GM18873 (cell line): ENCODE measurements around the gene KLHDC4.
A peak's percentile ranks its signal among the peaks of the same experiment; 100 is the strongest.
"Not testable (repeated sequence)": the region's sequence is repeated elsewhere in the genome, so short reads cannot be mapped to it uniquely, and the experiment has no call there.

Source experiments
- ATAC-seq: cut with Tn5 transposase; IDR thresholded peaks from one replicate; pipeline ENCODE4 v1.9.1; 2021; ENCODE audit warnings: mild to moderate bottlenecking, moderate library complexity, moderate number of reproducible peaks; ENCODE audit not compliant: unreplicated experiment, low FRiP score

Gene KLHDC4

DNA sequence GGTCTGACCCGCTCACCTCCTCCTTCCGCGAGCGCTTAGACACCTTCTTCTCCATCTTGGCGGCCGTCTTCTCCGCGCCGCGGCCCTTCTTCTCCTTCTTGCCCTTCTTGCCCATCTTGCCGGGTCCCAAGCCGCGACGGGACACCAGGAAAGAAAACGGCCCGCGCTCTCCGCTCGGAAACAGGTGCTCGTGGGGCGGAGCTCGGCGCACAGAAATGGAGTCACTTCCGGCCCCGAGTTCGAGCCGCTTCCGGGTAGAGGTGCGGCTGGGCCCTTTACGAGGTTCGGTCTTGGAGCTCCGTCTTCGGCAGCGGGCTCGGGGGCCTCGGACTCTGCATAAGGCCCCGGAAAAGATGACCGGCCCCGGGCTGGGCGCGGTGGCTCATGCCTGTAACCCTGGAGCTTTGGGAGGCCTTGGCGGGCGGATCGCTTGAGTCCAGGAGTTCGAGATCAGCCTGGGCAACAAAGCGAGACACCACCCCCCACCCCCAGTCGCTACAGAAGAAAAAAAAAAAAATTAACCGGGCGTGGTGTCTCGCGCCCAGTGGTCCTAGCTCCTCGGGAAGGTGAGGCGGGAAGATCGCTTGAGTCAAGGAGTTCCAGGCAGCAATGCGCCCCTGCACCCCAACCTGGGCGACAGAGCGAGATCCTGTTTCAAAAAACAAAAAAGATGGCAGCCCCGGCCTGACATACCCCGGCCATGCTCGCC, at the start of gene KLHDC4:
Gene KLHDC4, minus strand, starts transcription at position 211 of the 709 bp plus-strand sequence. Its CDS starts 96 bp downstream, at position 115.
- no peak for ATAC-seq

DNA sequence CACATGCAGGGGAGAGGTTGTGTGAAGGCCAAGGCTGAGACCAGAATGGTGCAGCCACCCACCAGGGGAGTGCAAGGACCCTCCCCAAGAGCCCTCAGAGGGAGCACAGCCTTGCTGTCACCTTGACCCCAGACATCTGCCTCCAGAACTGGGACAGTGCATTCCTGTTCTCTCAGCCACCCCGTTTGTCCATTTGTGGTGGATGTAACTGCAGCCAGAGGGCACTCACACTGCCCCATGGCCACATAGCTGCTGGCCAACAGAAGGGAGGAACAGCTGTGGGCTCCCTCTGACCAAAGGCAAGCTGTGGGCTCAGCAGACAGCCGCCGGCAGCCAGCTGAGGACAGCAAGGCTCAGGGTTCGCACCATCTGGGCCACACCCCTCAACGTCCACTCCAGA, 49.8 kb upstream of the KLHDC4 start:
- no peak for ATAC-seq

DNA sequence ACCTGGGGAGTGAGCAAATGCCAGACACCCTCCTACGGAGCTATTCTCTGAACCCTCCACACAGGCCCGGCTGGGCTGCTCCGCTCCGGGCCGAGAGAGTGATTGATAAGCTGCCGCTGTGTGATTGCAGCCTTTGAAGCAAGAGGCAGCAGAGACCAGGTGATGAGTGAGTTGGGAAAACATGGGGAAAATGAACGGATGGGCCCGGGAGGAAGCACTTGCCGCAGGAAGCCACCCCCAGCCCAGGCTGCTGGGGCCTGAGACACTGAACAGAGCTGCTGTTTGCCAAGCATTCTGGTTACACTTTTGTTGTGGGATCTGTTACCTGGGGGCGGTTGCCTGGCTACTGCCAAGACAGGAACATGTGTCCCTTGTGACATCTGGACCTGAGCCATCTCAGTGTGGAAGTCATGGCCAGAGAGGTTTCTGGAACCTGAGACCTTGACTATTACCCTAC, 46.4 kb upstream of the KLHDC4 start:
- no peak for ATAC-seq

DNA sequence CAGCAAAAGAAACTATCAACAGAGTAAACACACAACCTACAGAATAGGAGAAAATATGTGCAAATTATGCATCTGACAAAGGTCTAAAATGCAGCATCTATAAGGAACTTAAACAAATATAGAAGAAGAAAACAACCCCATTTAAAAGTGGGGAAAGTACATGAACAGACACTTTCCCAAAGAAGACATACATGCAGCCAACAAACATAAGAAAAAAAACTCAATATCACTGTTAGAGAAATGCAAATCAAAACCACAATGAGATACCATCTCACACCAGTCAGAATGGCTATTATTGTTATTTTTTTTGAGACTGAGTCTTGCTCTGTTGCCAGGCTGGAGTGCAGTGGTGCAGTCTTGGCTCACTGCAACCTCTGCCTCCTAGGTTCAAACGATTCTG, 45.7 kb upstream of the KLHDC4 start:
- not testable (repeated sequence) for ATAC-seq

DNA sequence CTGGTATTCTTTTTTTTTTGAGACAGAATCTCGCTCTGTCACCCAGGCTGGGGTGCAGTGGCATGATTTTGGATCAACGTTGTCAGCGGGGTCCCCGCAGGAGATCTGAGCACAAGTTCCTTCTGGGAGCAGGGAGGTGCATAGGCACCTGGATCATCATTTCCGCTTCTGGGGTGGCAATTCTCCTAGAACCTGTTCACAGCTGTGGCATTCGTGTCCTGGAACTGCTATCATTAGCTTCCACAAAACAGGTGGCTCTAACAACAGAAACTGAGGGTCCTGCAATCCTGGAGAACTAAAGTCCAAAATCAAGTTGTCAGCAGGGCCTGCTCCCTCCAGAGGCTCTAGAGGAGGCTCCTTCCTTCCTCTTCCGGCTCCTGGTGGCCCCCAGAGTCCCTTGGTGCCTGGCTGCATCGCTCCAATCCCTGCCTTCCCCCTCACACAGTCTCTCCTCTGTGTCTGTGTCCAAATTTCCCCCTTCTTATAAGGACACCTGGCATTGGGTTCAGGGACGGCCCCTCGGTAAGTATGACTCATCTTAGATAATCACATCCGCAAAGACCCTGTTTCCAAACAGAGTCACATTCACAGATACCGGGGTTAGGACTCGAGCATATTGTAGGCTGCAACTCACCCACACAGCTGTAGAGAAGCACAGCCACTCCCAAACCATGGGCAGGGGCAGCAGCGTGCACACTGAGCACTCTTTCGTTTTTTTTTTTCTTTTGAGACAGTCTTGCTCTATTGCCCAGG, 43.5 kb upstream of the KLHDC4 start:
- ATAC-seq, result peak; percentile 41

DNA sequence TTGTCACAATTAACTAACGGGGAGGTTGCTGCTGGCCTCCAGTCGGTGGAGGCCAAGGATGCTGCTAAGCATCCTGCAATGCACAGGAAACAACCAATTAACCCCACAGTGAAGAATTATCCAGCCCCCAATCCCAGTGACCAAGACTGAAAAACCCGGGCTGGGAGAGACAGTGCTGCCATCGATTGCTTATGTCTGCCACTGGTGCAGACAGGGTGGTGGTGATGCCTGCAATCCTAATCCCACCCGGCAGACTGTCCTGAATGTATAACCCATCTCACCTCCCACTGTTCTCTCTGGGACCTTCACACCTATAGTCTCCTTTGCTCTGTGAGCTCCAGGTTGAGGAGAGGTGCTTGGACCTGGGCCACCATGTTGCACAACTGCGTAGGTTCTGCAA, 42.3 kb upstream of the KLHDC4 start:
- ATAC-seq, result no peak

DNA sequence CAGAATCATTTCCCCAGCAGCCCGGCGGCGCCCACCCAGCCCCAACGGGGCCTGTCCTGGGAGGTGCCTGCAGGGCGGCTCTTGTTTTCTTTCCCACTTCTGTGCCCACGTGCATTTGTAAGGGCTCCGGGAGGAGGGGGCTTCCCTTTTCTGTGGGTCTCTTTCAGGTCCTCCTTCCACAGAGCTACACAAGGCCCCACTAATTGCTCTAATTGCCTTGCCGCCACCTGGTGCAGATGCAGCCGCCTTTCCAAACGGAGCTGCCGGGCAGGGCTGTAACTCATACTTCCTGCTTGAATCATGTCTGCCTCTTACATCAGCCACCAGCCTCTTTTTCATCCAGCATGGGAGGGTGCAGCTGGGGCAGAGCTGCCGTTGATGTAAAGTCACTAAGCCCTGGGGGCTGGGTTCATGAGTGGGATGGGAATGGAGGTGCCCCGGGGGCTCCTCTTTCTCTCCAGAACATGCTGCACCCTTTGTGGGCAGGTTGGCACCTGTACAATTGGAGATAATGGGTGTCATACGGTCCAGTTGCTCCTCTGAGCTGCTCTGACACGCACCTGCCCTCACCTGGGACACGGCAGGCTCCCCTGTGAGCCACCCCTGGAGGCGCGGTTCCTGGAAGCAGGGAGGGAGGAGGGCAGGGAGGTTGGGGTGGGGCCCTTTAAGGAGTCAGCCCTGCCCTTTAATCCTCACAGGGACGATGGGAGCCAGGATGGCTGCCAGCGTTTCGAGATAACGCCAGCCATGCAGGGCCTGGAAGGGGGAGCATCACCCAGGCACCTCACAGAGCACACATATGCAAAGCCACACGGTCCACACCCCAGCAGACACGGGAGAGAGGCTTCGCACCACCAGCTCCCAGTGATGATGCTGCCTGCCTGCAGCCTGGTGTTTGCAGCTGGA, 41.1 kb upstream of the KLHDC4 start:
- no peak for ATAC-seq

DNA sequence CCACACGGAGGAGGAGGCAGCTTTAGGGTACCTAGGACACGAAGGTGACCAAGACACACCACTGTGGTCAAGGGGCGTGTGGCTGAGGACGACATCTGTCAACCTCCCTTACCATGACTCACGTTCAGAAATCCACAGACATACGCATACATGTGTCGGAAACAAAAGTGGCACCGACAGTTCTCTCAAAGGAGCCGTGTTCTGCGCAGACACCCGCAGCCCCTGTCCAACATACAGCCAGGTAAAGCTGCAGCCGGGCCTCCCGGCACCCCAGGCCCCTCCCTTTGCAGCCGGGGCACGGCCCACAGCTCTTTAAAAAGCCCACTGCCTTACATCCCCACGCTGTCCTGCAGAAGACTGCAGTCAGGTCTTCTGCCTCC, 40.5 kb upstream of the KLHDC4 start:
- ATAC-seq, result no peak

DNA sequence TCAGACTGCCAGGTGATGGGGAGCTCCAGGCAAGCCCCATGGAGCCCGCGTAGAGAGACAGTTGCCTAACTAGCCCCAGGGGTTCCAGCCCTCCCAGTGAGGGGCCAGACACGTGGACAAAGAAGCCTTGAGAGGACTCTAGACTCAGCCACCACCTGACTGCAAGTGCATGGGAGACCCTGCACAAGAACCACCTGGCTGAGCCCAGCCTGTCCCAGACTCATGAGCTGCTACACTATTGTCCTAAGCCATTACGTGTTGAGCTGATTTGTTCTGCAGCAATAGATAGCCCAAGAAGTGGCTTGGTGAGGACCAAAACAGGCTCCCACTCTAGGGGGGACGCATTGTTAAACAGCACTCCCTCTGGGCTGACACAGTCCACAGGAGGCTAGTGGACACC, 37.6 kb upstream of the KLHDC4 start:
- ATAC-seq, result no peak

DNA sequence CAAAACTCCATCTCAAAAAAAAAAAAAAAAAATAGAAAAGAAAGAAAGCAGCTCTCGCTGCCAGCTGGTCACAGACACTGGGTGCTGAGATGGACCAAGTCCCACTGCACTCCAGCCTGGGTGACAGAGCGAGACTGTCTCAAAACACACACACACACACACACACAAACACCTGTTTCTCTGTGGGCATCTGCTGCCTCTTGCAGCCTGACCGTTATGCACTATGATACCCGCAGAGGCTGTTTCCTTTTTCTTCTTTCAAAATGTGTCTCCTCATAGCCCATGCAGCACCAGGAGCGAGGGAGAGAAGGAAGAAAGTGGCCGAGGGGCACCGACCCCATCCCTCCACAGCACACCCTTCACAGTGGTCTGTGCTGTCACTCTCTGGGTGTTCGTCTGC, 36.9 kb upstream of the KLHDC4 start:
- no peak for ATAC-seq

DNA sequence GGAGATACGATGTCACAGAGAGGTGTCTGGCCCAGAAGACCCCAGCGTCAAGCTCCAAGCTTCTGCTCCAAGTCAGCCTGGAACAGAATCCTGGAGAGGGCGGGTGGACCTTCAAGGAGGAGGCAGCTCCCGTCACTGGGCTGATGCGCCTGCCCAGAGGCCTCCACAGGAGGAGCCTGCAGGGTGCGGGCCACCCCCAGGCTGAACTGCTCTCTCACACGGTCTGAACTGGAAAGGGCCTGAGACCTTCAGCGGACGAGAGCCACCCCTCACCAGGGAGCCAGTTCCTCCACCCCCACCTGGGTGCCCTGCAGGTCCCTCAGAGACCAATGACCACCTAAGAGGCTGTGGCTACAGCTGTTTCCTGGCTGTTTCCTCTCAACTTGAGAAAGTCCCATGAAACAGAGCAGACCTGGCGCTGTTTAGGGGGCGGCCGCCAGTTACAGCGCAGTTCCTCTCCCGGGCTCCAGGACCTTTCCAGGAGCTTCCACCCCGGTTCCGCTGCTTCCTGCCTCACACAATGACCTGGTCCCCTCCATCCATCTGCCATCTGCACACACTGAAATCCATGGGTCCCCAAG, 36.0 kb upstream of the KLHDC4 start:
- no peak for ATAC-seq

DNA sequence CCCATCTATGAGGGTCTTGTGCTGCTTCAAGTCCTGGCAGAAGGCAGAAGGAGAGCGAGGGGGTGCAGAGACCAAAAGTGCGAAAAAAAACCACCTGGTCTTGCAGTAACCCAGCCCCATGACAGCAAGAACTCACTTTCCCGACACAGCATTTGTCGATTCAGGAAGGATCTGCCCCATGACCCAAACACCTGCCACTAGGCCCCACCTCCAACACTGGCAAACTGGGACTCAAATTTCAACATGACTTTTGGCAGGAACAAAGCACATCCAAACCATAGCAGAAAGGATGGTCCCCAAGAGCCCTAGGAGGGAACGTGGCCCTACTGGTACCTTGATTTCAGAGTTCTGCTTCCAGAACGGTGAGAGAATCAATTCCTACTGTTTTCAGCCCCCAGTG, 34.7 kb upstream of the KLHDC4 start:
- ATAC-seq, result no peak

DNA sequence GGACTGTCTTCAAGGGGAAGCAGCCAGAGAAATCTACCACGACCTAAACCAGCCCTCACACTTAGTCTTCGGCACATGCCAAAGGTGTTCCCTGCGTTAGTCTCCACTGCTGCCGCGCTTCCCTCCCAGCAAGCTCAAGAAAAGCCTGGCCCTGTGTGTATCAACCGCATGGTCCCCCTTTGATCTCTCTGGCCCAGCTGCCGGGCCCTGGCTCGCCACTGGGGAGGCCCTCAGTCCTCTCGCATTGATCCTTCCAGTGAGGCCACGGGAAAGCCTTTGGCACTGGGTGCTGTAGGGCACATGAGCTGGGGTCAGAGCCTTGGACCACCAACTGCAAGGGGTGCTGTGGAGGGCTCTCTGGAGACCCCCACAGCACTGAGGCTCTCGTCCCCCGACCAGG, 29.6 kb upstream of the KLHDC4 start:
- no peak for ATAC-seq

DNA sequence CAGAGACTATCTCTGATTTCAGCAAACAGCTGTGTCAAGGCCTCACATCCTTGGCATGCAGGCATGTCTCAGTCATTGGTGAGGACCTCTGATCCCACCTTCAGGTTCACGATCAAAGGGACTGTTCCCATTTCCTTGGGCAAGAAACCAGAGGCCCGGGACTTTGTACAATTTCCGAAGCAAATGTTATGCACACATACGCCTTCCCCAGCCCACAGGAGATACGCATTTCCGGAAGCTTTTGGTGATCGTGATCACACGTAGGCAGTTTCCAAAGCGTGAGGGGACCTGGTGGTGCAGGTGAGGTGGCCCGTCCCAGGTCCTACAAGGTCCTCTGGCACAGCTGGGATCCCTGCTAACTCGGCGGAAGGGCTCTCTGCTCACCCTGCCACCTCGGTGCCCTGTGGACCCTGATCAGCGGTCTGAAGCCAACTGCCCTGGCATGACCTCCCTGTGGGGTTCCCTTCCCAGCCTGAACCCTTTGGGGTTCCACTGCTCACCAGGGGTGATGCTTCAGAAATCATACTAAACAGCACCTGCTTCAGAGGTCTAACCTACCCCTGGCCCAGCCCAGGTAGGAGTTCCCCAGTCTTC, 28.8 kb upstream of the KLHDC4 start:
- no peak for ATAC-seq

DNA sequence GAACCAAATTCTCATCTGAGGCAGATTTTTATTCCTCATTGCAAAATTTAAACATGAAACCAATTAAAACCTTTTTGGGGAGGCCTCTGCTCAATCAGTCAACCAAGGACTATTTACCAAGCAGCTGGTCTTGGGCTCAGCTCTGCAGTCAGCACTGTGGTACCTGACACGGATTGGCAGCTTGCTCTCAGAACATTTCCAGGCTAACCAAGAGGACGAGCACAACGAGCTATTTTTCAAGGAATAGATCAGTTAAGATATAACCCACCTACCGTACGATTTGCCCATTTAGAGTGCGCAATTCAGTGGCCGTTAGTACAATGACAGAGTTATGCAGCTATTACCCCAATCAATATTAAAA, 26.4 kb upstream of the KLHDC4 start:
- ATAC-seq, result no peak

DNA sequence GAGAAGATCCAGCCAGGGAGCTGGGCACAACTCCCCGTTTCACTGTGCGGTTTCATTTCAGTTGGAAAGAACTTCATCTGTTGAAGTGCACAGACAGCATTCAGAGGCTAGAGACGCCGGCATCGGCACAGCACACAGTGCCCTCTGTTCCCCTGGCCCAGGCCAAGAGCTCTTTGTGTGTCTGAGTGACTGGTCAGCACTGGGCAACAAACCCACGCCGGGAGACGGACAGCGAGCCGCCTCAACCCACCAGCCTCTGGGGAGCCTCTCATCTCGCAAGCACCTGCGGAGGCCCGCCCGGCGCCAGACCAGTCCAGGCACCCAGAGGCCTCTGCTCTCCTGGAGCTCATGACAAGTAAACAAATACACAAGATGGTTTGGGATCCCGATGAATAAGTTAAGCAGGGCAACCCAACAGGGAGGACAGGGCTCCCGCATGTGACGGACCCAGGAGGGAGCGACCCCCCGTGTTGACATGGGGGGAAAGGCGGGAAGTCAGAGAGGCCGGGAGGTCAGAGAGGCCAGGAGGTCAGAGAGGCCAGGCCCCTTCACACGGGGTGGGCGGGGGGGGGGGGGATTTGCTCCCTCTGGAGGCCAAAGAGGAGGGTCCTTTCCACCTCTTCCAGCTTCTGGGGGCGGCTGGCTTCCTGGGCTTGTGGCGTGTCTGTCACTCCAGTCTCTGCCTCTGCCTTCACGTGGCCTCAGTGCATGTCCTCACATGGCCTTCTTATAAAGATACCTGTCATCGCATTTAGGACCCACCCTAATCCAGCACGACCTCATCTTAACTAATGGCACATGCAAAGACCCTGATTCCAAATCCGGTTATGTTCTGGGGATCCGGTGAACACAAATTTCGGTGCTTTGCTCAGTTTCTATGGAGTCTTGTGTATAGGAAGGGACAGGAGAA, 25.8 kb upstream of the KLHDC4 start:
- ATAC-seq, result no peak

DNA sequence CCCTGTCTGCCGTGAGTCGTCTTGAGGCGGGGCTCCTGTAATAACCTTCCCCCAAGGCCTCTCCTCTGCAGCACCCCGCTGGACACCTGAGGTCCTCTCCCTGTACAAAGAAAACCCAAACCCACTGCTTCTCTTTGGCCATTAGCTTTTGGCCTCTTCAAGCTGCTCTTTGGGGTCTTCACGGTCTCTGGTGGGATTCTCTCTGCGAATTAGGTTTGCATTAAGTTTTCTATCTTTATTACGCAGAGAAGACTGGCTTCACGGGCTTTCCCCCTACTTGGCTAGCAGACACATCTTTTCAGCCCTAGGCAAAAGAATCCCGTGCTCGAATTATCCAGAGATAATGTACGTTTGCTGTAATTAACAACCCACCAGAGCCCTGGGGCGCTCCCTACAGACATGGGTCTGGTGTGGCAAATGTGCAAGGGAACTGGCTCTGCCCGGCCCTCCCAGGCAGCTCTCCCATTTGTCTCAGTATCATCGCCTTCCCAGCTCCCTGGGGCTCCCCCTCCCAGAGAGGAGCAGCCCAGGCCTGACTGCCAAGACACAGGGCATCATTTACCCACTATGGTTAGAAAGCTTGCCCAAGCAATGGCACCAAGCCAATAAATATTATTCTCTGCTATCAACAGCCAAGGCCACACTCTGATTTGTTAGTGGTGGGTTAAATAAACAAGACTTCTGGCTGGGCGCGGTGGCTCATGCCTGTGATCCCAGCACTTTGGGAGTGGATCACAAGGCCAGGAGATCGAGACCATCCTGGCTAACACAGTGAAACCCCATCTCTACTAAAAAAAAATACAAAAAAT, 24.7 kb upstream of the KLHDC4 start:
- ATAC-seq, result no peak

DNA sequence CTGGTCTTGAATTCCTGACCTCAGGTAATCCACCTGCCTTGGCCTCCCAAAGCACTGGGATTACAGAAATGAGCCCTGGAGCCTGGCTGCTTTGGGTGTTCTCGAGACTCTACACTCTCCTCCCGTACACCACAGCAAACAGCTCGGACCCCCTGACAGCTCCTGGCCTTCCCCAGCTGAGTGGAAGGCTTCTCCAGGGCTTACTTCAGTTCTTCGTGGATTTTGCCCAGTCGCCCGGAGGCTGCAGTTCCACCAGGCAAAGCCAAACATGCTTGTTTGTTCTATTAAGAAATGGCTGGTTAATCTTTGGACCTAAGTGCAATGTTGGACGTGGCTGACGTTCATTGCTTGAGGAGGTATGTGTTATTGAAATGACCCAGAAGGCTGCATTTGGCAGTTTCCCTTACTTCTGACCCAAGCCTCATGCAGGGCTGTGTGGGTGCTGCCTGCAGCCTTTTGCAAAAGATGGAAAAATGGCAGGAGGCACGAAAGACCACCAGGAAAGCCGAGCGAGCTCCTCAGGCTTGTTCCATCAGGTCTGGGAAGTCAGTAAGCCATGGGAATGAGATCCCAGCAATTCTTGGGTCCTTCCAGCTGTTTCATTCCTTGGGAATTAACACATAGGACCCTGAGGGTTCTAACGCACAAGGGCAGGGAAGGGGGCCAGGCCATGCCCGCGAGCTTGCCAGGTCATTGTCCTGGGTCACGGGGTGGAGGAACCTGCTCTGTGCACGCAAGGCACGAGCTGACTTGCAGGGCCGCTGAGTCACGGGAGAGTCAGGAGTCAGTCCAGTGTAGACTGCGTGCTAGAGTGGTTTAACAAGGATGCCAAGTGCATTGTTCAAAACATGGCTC, 23.9 kb upstream of the KLHDC4 start:
- no peak for ATAC-seq
